ENCODE measurements around the gene MRPS34.
"Not testable (repeated sequence)": the region's sequence is repeated elsewhere in the genome, so short reads cannot be mapped to it uniquely, and the experiment has no call there.

The MRPS34 gene

DNA sequence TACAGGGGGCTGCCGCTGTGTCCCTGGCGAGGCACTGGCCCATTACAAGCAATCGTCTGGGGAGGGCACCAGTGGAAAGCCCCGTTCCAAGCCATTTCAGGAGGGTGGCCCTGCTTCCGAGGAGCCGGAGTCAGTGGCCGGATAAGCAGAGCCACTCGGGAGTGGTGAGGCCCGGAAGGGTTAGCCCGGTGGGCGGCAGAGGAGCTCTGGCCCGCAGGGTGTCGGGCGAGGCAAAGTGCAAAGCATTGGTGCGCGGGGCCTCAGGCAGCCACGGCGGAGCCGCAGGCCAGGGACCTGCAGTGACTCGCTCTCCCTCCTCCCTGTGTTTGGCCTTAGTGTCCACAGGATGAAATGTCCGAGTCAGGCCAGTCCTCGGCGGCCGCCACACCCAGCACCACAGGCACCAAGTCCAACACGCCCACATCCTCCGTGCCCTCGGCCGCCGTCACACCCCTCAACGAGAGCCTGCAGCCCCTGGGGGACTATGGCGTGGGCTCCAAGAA is 26.2 kb downstream of the MRPS34 start:
- no peak for DNase-seq

DNA sequence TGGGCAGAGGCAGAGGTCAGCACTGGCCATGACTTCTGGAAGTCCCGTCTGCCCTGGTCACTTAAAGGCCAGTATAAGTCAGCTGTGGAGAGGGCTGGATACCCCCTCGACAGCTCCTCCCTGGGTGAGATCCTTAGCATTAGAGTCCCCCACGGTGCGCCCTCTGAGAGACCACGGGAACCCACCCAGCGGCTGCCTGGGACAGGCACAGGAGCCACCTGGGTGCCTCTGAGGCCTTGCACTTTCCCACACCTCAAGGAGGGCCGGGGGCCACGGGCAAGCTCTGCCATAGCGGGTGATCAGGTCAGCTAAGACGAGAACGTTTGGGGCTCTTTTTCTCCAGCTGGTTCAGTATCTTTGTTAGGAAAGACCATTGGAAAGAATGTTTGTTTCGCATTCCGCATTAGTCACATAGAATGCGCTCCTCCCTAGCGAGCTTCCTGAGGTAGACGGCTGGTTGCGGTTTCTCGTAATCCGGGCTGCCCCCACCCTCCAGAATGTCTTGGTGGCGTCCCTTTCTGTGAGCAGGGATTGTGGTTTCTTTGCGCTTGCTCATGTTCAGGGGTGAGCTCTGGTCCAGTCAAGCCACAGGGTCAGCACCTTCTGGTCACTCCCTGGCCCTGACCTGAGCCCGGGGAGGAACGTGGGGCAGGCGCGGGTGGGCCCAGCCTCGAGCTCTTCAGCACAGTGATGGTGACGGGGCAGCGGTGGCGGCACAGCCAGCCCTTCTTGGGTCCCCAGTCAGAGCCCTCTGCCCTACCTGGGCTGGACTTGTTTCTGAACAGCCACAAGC is 26.8 kb downstream of the MRPS34 start:
- no peak for DNase-seq

DNA sequence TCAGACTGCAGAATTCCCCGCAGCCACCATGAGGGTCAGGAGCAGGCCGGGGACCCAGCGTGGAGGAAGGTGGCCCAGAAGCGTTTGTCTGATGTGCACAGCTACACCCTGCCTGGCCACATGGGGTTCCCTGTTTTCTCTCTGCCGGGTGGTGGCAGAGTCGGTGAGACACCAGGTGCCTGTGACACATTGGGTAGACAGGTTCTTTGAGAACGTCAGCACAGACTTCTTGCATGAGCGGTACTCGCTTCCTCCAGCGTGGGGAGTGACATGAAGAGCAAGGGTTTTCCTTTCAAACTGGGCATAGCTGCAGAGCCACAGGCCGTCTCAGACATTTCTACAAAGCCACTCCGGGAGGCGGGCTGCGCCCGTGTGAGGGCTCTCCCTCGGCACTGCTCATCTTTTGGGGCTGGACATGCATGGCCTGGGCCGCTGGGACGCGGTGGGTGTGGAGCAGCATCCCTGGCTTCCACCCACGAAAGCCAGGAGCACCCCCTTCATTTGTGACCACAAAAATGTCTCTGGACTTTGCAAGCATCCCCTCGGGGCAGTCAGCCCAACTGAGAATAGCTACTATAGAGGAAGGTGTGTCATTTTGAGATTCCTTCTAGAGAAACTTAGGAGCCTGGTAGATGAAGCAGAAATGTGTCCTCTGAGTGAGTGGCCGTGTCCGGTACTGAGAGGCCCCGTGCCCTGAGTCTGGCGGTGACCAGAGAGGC is 27.6 kb downstream of the MRPS34 start:
- DNase-seq: no peak

DNA sequence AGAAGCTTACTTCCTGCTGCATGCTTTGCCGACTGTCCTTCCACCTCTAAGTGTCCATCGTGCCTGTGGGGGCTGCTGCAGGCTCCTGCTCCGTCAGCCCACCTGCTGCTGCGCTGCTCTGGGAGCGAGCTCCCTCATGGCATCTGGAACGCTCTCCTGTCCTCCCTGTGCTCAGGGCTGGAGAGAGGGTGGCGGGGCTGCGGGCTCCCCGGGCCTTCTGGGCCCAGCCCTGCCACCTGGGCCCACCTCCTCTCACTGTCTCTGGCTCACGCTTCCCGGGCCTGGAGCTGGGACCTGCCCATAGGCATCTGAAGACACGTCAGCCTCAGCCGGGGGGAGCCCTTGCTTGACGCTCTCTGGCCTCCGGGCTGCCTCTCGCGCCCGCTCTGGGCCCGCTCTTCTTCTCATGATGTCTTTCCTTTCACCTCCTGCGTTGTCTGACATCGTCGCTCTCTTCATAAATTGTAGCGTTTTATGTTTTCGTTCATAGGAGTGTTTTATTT is 28.5 kb downstream of the MRPS34 start:
- no peak for DNase-seq

DNA sequence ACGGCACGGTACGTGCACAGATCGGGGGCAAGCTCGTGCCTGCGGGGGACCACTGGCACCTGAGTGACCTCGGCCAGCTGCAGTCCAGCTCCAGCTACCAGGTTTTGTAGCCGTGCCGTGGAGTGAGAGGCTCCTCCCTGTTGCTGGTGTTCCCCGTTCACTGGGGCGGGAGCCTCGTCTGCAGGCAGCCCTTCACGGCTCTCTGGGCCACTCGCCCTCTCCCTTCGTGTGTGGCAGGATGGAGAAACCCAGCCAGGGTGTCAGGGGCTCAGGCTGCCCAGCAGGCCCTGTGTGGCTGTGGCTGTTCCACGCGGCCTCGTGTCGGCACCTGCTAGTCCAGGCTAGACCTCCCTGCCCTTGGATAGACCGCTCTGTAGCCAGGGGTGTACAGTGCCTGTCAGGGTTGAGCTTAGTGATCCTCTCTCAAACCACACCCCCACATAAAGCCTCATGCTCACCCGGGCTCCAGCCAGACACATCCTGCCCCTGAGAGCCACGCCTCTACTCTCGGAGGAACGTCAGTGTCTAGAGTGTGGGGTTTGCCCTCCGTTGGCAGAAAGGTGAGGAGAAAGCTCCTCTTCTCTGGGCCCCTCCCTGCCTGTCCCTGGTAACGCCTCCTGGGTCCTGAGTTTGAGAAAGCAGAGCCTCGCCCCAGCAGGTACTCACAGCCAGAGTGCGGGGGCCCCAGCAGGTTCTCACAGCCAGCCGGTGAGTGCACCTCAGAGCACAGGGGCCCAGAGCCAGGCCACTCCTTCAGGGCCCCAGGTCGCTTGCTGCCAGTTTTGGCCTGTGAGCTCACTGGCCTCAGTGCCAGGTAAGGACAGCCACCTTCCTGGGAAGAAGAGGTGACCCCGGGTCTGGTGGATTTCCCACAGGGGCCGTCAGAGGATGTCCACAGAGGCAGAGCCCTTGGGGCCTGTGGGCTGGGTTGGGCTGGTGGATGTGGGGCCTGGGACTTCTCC is 29.3 kb downstream of the MRPS34 start:
- DNase-seq: no peak

DNA sequence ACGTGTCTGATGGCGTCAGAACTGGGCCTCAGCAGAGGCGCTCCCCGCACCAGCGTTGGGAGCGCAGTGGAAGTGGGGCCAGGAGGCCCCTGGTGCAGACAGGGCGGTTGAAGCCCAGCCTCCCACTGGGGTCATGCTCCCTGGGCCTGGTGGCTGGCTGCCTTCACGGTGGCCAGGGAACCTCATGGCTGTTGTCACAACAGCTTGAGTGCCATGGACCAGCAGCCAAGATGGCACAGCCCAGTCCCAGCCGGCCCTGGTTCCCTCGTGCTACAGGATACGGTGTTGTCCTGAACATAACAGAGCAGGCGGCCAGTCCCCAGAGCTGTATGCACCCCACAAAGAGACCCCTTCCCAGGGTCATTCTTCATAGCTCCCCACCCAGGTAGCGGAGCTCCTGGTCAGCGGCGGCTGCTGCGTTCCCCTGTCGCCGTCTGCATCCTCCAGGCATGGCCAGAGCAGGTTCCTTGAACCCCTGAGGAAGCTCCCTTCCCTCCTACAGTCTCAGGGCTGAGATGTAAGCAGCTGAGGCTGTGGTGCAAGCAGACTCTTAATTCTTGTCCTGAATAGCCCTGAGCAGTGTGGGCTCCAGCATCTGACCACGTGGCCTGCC is 31.3 kb downstream of the MRPS34 start:
- DNase-seq: no peak

DNA sequence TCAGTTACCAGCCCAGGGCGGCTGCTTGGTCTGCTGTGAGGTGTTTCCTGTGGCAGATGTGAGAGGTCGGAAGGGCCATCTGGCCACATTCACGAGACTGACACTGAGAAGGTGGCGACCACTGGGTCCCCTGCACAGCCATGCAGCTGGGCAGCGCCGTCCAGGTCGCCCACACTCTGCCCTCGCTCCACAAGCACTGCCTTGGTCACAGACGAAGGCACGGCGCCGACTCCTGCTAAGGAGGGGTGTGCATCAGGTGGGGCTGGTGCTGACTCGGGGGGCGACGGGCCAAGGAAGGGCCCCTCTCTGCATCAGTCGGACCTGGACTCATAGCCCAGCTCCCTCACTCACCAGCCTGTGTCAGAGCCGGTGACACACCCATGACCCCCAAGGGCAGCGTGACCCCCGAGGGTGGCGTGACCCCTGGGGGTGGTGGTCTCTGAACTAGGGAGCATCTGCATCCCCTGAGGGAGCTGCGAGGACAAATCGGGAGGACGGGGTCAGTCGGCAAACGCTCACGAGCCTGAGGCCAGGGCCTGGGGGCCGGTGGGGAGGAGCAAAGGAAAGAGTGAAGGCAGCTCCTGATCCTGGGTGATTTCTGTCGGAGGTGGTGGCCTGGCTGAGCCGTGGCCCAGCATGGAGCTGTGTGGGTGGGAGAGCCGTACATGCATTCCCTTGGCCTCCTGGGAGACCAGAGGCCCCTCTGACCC is 32.0 kb downstream of the MRPS34 start:
- no peak for DNase-seq

DNA sequence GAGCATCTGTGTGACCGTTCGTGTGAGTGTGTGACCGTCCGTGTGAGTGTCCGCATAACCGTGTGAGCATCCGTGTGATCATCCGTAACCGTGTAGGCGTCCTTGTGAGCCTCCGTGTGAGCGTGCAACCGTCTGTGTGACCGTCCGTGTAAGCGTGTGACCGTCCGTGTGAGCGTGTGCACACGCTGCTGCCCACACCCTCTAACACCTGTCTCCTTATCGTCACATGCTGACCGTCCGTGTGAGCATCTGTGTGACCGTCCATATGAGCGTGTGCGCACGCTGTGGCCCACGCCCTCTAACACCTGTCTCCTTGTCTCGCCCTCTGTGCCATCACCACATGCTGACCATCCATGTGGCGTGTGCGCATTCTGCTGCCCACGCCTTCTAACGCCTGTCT is 32.7 kb downstream of the MRPS34 start:
- DNase-seq: no peak

DNA sequence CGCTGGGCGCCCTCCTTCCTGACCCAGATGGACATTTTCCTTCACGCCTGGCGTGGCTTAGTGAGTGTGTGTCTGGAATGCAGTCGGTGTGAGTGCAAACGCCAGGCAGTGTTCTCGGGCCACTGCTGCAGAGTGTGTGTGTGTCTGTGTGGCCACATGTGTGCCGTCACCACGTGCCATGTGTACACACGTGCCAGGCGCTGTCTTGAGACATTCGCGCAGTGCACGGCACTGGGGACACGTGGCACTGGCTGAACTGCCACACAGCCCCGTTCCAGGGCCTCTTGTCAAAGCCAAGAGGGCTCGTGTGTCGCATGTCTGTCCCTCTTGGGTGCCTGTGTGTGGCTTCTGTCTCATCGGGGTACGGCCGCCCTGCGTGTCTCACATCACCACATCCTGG is 38.1 kb downstream of the MRPS34 start:
- no peak for DNase-seq

DNA sequence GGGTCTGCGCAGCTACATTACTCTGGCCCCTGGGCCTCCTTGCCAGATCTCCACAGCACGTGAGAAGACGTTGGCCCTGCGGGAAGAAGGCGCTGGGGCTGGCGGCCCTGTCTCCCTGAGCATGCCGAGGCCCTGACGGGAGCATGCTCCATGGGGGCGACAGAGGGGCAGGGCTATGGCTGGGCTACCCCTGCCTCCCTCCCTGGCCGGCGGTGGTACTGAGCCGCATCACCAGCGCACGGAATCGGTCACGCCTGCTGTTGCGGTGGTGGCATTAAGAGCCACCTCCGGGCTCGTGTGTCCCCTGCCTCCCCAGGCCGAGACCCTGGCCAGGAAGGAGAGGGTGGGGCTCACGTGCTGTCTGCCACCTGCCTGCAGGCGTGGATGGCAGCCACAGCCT is 38.8 kb downstream of the MRPS34 start:
- DNase-seq: no peak

DNA sequence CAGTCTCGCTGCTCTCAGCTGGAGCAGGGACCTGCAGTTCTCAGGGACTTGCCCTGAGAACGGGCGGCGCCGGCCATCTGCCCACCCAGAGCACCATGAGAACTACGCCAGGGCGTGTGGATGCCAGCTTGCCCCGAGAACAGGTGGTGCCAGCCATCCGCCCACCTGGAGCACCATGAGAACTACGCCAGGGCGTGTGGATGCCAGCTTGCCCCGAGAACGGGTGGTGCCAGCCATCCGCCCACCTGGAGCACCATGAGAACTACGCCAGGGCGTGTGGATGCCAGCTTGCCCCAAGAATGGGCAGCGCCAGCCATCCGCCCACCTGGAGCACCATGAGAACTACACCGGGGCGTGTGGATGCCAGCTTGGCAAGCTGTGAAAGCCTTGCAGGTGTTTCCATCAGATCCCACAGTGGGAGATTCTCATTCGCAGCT is 40.4 kb downstream of the MRPS34 start:
- DNase-seq: not testable (repeated sequence)

DNA sequence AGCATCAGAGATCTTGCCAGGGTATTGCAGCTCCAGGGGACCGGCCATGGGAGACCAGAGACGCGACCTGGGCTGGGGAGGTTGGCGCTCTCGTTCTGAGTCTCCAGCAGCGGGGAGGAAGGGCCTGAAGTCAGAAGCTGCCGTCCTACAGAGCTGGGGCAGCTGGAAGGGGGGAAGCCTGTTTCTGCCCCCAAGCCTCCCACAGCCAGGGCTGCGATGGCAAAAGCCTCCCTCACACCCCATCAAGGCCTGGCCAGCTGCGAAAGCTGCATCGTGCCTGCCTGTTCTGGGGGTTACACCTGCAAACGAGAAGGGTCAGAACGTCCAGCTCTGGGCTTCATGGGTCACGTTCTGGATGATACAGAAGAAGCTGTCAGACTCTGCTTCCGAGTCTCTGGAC is 40.9 kb downstream of the MRPS34 start:
- no peak for DNase-seq

DNA sequence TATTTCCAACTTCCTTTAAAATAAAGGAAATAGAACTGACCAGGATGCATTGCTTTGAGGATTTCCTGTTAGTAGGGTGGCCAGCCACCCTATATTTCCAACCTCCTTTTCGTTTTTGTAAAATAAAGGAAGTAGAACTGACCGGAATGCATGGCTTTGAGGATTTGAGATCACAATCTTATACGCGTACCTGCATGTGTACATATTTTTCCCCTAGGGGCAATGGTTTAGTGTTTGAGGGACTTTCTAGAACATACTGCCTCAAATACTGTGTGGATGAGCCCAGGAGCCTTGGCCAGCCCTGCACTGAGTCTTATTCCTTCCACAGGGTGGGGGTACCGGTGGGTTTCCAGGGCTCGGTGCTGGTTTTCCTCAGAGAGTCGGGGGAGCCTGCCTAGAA is 41.3 kb downstream of the MRPS34 start:
- no peak for DNase-seq

DNA sequence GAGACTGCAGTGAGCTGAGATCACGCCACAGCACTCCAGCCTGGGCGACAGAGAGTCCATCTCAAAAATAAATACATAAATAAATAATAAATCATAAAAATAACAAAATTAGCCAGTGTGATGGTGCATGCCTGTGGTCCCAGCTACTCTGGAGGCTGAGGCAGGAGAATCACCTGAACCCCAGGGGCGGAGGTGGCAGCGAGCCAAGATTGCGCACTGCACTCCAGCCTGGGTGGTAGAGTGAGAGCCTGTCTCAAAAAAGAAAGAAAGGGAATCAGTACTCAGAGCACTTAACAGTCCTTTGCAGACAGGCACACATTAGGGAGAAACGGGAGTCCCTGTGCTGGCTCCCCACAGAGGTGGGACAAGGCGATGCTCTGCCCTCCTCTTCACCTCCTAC is 41.9 kb downstream of the MRPS34 start:
- DNase-seq: no peak

DNA sequence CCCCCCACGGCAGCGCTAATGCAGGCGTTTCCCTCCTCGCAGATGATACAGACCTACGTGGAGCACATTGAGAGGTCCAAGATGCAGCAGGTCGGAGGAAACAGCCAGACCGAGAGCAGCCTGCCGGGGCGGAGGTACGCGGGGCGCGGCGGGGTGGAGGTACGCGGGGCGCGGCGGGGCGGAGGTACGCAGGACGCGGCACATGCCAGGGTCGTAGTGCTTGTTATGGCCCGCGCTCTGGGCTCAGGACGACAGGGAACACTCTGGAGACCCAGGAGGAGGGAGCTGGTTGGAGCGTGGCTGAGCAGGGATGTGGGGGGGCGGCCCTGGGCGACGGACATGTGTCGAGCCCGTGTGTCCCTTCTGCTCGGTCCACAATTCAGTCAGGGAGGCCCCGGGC is 43.5 kb downstream of the MRPS34 start:
- DNase-seq: no peak

DNA sequence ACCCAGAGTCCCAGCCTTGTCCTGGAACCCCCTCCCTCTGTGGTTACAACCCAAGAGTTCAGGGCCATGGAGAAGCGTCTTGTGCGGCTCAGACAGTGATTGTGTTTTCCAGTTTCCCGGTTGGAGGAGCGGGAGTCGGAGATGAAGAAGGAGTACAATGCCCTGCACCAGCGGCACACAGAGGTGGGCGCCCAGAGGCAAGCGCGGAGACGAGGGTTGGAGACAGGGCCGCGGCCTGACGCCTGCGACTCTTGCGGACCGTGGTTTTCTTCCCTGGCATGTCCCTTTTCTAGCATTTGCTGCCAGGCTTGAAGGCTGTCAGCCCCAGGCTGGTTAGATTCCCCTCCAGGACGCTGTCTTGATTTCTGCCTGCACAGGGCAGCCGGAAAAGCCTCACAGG is 43.9 kb downstream of the MRPS34 start:
- DNase-seq: no peak

DNA sequence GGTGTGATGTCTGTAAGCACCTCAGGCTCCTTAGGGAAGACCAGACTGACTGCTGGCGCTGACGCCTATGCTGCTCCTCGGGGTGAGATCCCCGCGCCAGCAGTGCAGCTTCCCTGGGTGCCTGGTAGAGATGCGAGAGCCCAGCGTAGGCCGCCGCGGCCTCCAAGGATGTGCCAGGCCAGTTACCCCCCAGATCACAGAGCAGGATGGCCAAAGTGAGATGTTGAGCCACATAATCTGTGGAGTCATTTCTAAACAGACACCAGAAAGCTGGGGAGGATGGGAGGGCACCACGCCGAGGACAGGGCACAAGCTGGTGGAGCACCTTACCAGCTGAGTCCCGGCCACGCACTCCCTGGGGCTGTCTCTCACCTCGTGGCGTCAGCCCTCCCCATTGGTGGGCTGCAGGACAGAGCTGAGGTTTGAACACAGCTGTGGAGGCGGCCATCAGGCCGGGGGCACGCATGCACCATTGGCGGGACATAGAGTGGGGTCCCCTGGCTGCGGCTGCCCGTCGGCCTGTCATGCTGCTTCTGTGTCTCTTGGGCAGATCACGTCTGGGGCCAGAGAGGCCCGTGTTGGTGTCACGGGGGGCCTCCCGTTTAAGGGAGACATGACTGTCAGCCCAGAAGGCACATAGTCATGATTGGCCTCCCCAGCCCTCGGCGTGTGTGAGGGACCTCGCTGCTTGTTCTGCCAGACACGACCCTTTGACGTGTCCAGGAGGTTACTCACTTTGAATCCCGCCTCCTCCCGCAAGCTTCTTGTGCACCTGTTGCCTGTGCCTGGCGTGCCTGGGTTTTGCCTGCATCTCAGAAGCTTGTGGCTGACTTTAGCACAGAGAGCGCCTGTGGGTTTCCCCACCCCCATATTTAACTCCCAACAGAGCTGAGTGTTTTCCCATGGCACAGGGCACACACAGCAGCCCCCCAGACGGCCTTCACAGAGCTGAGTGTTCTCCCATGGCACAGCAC is 45.0 kb downstream of the MRPS34 start:
- DNase-seq: no peak

DNA sequence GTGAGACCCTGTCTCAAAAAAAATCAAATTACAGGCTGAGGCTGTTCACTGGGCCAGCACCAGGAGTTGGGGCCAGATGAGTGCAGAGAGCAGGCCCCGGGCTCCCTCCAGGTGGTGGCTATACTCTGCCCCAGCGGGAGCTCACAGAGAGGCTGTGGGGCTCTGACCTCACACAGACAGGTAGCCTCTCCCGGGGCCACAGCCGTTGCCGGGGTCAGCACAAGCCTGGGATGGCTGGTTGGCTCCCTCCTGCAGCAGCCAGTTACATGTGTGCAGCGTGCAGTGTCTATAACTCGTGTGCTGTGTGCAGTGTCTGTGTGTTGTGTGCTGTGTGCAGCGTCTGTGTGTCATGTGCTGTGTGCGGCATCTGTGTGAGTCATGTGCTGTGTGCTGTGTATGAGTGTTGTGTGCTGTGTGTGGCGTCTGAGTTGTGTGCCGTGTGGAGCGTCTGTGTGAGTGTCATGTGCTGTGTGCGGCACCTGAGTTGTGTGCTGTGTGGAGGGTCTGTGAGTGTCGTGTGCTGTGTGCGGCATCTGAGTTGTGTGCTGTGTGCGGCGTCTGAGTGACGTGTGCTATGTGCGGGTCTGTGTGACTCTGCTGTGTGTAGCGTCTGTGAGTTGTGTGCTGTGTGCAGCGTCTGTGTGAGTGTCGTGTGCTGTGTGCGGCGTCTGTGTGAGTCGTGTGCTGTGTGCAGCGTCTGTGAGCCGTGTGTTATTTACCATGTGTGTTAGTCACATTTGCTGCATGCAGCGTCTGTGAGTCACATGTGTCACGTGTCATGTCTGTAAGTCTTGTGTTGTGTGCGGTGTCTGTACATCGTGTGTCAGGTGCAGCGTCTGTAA is 46.1 kb downstream of the MRPS34 start:
- no peak for DNase-seq

DNA sequence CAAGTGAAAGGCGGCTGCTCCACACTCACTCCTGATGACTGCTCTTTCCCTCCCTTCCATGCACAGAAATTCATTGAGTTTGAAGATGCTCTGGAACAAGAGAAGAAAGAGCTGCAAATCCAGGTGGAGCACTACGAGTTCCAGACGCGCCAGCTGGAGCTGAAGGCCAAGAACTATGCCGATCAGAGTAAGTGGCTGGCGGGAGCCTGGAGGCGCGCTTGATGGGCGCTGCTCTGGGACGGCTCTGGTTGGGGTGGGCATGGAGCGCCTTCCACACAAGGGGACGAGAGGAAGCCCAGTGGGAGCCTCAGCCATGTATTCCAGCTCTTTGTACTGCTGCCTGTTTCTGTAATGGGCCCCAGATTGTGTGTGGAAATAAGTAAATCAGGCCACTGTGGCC is 48.4 kb downstream of the MRPS34 start:
- no peak for DNase-seq

All from activated T-cell treated with anti-CD3 and anti-CD28 coated beads, Interleukin-2, amount 50 U/mL, for 1 hour (primary cell).